ENCODE results near the gene ADCYAP1R1. TPM values are rescaled to one million over a fixed set of nuclear protein-coding genes. Genes with fewer than 3 reads are reported as not detected.

ADCYAP1R1 gene
- total RNA-seq, 1 donor from 2014 or later, result not detected

DNA sequence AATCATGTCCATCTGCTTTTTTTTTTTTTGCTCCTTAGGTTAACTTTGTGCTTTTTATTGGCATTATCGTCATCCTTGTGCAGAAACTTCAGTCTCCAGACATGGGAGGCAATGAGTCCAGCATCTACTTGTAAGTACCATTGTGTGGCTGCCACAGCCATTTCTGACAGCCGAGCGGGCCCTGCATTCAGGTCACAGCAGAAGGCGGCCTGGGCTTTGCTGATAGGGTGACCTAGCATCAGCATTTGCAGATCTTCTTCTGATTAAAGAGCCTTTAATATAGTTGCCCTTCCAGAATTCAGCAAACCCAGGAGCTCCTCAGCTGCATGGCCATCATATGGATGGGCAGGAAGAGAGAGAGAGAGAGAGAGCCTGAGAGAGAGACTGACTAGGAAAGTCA, 40.5 kb downstream of the ADCYAP1R1 start:
- Histone ChIP-seq H3K27me3 (ENCODE audit: control insufficient read depth, insufficient read depth, low read length) (no peaks in the 10 kb centered on the region), H3K36me3 (ENCODE audit: control insufficient read depth, insufficient read depth, low read length) (no peaks in the 10 kb centered on the region), H3K4me3 (ENCODE audit: low read depth, low read length) (no peak overlapping the region)
- DNase-seq (ENCODE audit: low read depth), result no peak
- no peak for FAIRE-seq
- TF ChIP-seq, protein P1, sequence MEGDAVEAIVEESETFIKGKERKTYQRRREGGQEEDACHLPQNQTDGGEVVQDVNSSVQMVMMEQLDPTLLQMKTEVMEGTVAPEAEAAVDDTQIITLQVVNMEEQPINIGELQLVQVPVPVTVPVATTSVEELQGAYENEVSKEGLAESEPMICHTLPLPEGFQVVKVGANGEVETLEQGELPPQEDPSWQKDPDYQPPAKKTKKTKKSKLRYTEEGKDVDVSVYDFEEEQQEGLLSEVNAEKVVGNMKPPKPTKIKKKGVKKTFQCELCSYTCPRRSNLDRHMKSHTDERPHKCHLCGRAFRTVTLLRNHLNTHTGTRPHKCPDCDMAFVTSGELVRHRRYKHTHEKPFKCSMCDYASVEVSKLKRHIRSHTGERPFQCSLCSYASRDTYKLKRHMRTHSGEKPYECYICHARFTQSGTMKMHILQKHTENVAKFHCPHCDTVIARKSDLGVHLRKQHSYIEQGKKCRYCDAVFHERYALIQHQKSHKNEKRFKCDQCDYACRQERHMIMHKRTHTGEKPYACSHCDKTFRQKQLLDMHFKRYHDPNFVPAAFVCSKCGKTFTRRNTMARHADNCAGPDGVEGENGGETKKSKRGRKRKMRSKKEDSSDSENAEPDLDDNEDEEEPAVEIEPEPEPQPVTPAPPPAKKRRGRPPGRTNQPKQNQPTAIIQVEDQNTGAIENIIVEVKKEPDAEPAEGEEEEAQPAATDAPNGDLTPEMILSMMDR (IDR thresholded peaks at IDR 0.05; ENCODE audit: insufficient read depth, low read length, severe bottlenecking), result no peak

DNA sequence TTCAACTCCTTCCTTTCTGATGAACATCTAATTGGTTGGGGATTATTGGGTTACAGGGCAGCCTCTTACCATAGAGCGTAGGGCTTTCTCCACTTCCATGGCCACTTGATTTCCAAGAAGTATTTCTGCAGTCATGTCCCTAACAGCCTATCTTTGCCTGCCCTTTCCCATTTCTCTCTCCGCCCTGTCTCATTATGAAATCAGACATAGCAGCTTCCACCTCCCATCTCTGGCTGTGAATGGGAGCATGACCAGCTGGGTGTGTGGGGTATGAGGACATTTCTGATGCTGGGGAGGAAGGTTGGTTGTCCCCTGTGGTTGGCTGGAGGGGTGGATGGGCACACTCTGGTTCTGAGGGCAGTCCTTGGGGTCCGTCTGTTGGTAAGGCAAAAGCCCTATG, 41.2 kb downstream of the ADCYAP1R1 start:
- H3K4me3 ChIP-seq (ENCODE audit: low read depth, low read length), result no peak overlapping the region
- no peaks in the 10 kb centered on the region for H3K27me3 ChIP-seq (ENCODE audit: control insufficient read depth, insufficient read depth, low read length)
- TF ChIP-seq, protein P1 (IDR thresholded peaks at IDR 0.05; ENCODE audit: insufficient read depth, low read length, severe bottlenecking), result no peak
- no peak for FAIRE-seq
- DNase-seq (ENCODE audit: low read depth), result no peak
- no peaks in the 10 kb centered on the region for H3K36me3 ChIP-seq (ENCODE audit: control insufficient read depth, insufficient read depth, low read length)

DNA sequence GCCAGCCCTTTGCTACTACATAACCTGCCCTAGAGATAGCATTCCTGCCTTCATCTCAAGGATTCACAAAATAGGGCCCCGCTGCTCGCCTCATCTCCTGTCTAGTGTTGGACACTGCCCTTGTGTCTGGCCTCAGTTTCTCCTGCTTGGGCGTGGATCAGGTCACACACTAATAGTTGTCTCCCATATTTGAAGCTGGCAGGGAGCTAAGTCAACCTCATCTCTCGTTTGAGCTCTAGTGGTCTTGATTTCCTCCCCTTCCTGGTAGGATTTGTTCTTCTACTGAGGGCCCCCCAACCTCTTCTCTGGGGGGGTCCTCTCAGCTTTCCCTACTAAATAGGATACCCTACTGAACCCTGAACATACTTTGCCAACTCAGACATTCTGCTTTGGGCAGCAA, 42.2 kb downstream of the ADCYAP1R1 start:
- Histone ChIP-seq H3K4me3 (ENCODE audit: low read depth, low read length) (no peak overlapping the region), H3K36me3 (ENCODE audit: control insufficient read depth, insufficient read depth, low read length) (no peaks in the 10 kb centered on the region), H3K27me3 (ENCODE audit: control insufficient read depth, insufficient read depth, low read length) (no peaks in the 10 kb centered on the region)
- no peak for DNase-seq (ENCODE audit: low read depth)
- no peak for FAIRE-seq
- TF ChIP-seq, protein P1 (IDR thresholded peaks at IDR 0.05; ENCODE audit: insufficient read depth, low read length, severe bottlenecking), result no peak

DNA sequence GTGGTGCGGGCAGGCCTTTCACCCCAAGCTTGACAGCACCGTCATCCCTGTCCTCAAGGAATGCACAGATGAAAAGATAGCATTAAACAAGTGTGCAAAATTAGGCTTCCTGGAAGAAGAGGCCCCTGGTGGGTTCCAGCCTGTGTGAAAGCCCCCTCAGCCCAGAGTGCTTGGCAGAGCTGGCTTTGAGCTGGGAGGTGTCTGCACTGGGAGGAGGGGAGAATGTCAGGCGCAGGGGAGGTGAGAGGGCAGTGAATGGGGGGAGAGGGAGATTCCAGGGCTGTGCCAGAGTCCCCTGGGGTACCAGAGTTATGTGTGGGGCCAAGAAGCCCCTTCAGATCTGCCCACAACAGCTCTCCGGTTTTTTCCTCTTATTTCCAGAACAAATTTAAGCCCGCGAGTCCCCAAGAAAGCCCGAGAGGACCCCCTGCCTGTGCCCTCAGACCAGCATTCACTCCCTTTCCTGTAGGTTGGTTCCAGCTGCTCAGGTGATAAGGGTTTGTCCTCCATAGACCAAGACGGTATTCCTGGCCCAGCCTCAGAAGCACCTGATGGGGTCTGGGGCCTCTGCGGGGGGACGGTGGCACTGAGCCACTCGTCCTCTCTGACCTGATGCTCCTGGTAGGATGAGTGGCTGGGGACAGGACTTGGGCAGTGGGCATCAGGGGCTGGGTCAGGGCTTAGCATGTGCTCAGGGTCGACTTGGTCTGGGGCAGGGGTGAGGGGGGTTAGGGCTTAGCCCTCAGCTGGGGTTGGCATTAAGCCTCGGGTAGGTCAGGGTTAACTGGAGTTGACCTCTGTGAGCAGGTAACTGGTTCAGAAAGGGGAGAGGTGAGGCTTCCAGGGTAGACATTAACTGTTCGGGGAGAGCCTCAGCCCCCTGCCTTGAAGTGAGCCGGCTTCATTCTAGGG, 43.4 kb downstream of the ADCYAP1R1 start:
- TF ChIP-seq, protein P1 (IDR thresholded peaks at IDR 0.05; ENCODE audit: insufficient read depth, low read length, severe bottlenecking), result no peak

DNA sequence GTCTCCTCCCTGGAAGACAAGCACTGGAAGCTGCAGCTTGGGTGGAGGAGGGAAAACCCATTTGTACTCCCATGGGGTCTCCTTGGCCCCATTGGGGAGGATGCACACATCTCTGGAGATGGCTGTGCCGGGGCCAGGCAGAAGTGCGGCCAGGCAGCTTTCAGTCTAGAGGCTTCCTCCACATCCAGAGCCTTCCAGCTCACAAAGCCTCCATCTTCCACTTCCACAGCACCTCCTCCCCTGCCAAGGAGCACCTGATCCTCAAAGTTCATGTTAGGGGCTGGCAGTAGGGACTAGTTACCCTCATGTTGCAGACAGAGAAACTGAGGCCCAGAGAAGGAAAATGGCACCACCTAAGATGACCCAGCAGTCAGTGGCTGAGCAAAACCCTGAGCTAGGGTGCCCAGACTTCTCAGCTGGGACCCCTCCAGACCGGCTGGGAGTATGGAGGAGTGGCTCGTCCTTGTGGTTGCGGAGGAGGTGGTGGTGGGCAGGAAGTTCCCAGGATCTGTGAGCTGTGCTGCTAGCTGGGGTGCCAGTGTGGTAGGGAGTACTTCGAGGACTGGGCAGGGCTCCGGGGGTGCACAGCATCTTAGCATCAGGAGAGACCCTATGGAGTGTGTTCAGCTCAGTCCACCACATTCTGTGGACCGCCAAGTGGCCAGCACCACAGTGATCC, 44.2 kb downstream of the ADCYAP1R1 start:
- TF ChIP-seq, protein P1 (IDR thresholded peaks at IDR 0.05; ENCODE audit: insufficient read depth, low read length, severe bottlenecking), result no peak
- DNase-seq (ENCODE audit: low read depth), result no peak
- FAIRE-seq, result no peak
- Histone ChIP-seq H3K4me3 (ENCODE audit: low read depth, low read length) (no peak overlapping the region), H3K36me3 (ENCODE audit: control insufficient read depth, insufficient read depth, low read length) (no peaks in the 10 kb centered on the region), H3K27me3 (ENCODE audit: control insufficient read depth, insufficient read depth, low read length) (no peaks in the 10 kb centered on the region)

More for the DNA sequence above, 43.4 kb downstream of the ADCYAP1R1 start:
- Histone ChIP-seq H3K4me3 (ENCODE audit: low read depth, low read length) (no peak overlapping the region), H3K36me3 (ENCODE audit: control insufficient read depth, insufficient read depth, low read length) (no peaks in the 10 kb centered on the region), H3K27me3 (ENCODE audit: control insufficient read depth, insufficient read depth, low read length) (no peaks in the 10 kb centered on the region)
- DNase-seq (ENCODE audit: low read depth) (no peak), FAIRE-seq (no peak)

Data from bronchial epithelial cell (primary cell).